Raji (cell line): ENCODE data around the gene LCOR.

Source experiments
- POLR2A ChIP-seq: IDR thresholded peaks from 2 replicates; pipeline ENCODE4 v1.6.1; 2011; ENCODE audit warnings: low read depth, low read length, control low read depth; ENCODE audit not compliant: insufficient read depth

LCOR gene

GRCh38 chr10:96858038-96858705 lies 26.1 kb downstream of the LCOR start:
- no peak for TF ChIP-seq POLR2A

GRCh38 chr10:96858706-96859050 lies 26.6 kb downstream of the LCOR start:
- no peak for TF ChIP-seq POLR2A

GRCh38 chr10:96860631-96861277 lies 28.7 kb downstream of the LCOR start:
- no peak for TF ChIP-seq POLR2A

- no peak for TF ChIP-seq POLR2A
Measured at GRCh38 chr10:96863922-96864543, 31.9 kb downstream of the LCOR start.

GRCh38 chr10:96873086-96873485 lies 41.0 kb downstream of the LCOR start:
- TF ChIP-seq POLR2A, result no peak

GRCh38 chr10:96873756-96874467 lies 41.8 kb downstream of the LCOR start:
- no peak for TF ChIP-seq POLR2A

- TF ChIP-seq POLR2A, result no peak
Measured at GRCh38 chr10:96878057-96878456, 46.0 kb downstream of the LCOR start.

- TF ChIP-seq POLR2A, result no peak
Measured at GRCh38 chr10:96880575-96880974, 48.5 kb downstream of the LCOR start.

GRCh38 chr10:96889415-96890171 lies 57.5 kb downstream of the LCOR start:
- no peak for TF ChIP-seq POLR2A

GRCh38 chr10:96890172-96890513 lies 58.0 kb downstream of the LCOR start:
- no peak for TF ChIP-seq POLR2A

- no peak for TF ChIP-seq POLR2A
Measured at GRCh38 chr10:96890580-96890979, 58.5 kb downstream of the LCOR start.

GRCh38 chr10:96891840-96892239 lies 59.7 kb downstream of the LCOR start:
- no peak for TF ChIP-seq POLR2A

- TF ChIP-seq POLR2A, result no peak
Measured at GRCh38 chr10:96895662-96896424, 63.7 kb downstream of the LCOR start.

- no peak for TF ChIP-seq POLR2A
Measured at GRCh38 chr10:96896884-96897589, 64.9 kb downstream of the LCOR start.
